ENCODE results near the gene SPTB.
A peak's percentile ranks its signal among the peaks of the same experiment; 100 is the strongest.

SPTB gene

DNA sequence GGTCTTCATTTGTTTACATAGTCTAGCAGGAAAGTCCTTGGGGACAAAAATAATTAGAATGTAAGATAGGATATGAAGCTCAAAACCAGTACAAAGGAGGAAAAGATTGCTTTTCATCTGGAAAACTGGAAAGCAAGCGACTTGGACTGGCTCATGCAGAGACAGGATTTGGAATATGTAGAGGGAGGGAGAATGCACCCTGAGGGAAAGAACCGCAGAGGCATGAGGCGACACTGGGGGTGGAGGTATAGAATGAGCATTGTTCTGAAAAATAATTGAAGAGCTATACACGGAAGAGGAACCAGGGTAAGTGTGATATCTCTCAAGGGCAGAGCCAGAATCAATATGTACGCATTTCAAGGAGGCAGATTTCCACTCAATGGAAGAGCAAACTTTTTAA is 90.0 kb downstream of the SPTB start:
- no peak for DNase-seq (ENCODE audit: low read depth)

DNA sequence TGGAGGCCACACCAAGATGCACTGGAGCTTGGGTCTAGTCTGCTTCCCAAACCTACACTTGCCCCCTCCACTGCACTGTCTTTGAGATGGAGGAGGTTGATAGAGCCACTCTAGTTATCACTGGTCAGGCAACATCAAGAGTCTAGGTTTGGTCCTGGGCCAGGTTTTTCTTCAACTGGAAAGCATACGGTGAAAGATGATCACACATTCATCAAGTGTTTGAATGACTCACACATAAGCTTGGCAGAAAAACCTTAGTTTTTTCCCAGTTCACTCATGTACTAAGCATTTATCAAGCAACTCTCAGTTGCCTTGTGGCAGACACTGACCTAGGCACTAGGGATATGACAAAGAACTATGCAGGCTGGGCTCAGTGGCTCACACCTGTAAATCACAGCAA is 91.0 kb downstream of the SPTB start:
- DNase-seq (ENCODE audit: low read depth) = peak; percentile 82

DNA sequence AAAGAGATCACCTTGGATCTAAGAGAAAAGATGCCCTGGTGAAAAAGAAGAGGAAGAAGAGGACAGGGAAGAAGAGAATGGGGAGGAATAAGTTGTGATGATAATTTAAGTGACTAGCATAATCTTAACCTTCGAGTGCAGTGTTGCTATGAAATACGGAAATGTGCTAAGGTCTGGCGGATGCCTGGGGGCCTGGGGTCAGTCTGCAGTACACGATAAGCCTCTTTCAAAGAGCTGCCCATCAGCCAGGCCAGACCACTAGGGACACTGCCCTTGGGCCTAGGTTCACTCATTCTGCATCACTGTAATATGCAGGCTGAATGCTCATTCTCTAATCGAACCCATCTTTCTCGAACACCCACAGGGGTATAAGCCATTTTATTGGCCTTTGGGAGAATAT is 92.1 kb downstream of the SPTB start:
- DNase-seq (ENCODE audit: low read depth) = no peak

DNA sequence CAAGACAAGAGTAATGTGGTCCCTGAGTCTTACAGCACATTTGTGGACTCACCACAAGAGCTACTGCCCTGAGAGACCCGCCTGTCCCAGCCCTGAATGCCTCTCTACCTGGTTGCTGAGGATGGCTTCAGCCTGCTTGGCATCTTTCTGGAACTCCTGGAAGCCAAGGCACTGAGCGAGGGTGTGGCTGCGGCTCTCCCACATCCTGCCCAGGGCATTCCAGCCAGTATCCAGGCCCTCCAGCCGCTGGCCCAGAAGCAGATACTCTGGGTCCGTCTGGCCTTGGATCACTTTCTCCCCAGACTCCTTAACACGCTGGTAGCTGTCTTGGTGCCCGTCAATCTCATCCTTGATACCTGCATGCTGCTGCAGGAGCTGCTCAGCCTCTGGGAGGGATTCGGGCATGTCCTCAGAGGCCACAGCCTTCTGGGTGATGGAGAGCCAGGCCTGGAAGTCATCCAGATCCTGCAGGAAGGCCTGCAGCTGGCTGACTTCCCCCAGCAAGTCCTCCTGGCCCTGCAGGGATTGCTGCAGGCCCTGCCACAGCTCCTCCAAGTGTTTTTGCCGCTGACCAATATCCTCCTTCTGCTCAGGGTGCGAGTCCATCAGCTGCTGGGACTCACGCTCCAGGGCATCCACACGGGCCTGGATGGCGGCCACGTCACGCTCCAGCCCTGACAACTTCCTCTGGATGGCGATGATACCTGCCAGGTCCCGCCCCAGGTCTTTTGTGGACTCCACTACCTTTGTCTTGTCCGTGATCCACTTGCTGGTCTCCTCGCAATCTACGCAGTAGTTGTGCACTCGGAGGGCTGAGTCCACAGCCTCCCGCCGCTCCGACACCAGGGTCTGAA is 93.2 kb downstream of the SPTB start:
- no peak for DNase-seq (ENCODE audit: low read depth)

DNA sequence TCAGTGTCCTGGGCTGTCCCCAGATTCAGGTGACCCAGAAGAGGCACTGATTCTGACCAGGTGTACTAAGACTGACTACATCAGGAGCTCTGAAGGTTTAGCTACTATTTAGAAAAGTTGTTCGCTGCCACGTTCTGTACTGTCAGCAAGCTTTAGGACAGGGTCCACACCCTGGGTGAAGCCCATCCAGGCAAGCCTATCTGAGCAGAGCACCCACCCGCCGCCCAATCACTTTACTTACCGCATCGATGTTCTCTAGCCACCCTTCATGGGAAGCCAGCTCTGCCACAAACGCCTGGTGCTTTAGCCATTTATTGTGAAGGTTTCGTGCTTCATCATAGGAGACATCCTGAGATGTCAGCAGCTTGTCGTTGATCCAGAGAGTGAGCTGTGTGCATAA is 95.7 kb downstream of the SPTB start:
- no peak for DNase-seq (ENCODE audit: low read depth)

DNA sequence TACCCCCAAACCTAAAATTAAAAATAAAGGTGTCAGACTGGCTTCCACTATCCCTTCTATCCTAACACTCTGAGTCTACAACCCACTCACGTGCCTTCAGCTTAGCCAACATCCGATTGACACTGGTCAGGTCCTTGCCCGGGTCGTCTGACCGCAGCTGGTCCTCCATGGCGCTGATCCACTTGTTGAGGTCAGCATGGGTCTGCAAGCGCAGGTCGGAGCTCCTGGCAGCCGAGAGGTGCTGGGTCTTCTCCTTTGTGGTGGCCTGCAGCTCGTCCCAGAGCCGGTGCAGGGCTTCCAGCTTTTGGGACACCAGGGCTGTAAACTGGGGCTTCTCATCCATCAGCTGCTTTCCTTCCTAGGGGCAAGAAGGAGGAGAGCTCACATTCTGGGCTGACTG is 97.5 kb downstream of the SPTB start:
- DNase-seq (ENCODE audit: low read depth) = no peak

DNA sequence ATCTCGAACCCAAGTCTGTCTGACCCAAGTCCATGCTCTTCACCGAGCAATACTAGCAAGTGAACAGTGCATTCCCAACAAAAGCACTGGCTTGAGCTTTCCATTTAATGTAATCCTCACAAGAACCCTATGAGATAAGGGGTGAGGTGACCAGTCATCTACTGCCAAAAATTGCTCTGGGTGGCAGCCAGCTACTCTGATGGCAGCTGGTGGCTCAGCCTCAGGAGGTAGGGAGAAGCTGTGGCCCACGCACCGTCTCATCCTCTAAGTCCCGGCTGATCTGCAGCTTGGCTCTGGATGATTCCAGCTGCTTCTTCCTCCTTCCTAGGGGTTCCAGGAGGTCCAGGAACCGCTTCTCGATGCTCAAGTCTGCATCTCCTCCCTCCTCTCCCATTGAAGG is 100.2 kb downstream of the SPTB start:
- DNase-seq (ENCODE audit: low read depth) = no peak

DNA sequence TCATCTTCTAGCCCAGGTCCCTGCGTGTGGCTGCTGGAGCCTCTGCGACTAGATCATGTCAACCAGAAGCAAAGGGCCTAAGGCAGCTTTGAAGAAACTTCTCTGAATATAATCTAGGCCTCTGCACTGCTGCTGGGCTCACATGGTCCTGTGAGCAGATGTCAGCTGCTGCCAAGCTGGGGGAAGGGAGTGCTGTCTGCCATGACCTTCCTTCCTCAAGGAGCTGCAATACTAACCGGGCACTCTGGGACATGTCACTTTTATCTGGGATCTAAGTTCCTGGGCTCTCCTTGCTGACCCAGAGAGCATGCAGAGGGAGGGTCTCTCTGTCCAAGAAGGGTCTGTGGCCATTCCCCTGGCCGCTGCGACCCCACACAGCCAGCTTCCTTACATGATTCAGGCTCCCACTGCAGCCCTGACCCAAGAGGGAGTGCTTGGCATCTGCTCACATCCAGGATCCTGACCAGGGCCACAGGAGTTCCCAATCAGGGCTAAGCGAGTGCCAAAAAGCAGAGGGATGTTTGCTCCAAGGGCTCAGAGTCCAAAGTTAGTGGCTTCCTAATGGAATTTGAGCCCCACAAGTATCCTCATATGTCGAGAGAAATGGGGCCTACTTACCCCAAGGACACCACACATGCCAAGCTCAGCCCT is 101.5 kb downstream of the SPTB start:
- DNase-seq (ENCODE audit: low read depth) = no peak

DNA sequence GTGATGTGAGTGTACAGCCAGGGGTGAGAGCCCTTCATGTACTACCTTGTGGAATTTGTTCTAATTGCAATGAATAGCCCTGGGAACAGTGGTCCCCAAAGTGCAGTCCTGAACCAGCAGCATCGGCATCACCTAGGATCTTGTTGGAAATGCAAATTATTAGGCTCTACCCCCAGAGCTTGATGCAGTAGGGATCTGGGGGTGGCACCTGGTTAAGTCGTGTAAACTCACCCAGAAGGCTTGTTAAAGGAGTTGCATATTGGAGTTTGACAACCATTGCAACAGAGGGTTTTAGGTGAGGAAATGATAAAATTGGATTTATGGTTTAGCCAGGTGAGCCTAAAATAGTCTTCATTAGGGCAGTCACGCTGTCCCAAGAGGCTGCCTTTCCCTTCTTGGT is 102.2 kb downstream of the SPTB start:
- no peak for DNase-seq (ENCODE audit: low read depth)

DNA sequence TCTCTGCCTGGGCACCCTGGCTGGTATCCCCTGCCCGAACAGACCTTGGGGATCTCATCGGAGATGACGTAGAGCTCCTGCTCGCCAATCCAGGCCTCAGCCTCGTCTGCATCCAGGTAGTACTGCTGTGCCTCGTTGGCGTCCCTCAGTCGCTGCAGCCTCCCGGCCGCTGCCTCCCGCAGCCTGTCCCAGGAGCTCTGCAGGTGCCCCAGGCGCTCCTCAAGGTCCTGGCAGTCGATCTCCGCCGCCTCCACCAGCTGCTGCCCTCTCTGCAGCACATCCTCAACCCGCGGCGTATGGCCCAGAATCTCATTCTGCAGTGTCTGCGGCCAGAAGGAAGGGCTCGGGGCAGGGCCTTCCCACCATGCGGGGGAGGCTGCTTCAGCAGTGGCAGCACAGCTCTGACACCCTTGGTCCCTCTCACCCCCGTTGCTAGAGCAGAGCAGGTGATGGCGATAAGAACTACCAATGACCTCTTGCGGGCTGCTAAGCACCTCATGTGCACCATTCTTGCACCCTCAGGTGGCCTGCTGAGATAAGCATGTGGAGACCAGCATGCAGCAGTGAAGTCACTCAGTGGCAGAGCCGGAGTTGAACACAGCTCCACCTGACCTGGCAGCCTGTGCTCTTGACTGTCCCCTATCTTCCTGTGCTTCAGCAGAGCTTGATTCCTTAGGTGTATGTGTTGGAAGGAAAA is 104.5 kb downstream of the SPTB start:
- no peak for DNase-seq (ENCODE audit: low read depth)

DNA sequence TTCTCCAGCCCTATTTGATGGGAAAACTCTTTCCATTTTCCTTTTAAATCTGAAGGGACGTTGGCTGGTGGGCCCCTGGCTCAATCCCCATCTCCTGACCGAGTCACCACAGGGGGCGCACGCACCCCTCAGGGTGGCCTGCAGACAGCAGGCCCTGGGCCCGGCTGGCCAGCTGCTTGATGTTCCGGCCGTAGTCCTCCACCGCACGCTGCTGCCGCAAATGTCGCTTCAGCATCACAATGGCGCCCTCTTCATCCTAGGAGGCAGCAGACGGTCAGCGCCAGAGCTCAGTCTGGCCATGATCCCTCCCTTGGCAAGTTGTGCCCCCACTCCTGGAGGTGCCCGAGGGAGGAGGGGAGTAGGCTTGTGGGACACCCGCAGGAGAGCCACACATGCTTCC is 105.4 kb downstream of the SPTB start:
- DNase-seq (ENCODE audit: low read depth) = no peak

DNA sequence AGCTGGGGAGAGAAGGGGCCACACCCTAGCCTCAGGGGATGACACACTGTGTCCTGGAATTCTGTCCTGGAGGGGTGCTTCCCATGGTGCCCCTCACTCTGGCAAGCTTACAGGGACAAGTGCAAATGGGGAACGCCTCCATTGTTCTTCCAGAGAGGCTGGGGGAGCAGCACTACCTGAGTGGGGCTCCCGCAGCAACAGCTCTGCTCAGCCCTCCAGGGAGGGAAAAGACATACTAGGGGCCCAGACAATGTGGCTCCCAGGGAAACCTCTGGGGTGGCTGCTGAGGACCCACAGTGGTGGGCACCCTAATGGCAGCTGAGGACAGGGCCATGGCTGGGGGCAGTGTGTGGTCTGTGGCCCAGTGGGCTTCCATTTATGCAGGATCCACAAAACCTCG is 106.1 kb downstream of the SPTB start:
- DNase-seq (ENCODE audit: low read depth) = no peak

DNA sequence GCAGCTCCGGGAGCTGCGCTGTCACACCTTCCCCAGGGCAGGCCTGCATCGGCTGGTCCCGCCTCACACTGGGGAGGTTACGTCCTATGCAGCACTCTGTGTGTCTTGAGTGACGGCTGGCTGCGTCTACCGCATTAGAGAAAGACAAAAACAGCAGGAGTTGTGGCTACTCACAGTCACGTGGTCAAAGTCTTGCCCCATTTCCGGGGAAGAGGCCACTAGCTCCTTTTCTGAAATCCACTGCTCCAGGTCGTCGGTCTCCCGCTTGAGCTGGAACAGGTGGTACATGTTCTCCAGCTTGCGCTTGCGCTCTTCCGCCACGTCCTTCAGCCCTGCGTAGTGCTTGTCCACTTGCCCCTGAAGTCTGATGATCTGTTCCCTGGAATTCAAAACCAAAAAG is 106.7 kb downstream of the SPTB start:
- no peak for DNase-seq (ENCODE audit: low read depth)

DNA sequence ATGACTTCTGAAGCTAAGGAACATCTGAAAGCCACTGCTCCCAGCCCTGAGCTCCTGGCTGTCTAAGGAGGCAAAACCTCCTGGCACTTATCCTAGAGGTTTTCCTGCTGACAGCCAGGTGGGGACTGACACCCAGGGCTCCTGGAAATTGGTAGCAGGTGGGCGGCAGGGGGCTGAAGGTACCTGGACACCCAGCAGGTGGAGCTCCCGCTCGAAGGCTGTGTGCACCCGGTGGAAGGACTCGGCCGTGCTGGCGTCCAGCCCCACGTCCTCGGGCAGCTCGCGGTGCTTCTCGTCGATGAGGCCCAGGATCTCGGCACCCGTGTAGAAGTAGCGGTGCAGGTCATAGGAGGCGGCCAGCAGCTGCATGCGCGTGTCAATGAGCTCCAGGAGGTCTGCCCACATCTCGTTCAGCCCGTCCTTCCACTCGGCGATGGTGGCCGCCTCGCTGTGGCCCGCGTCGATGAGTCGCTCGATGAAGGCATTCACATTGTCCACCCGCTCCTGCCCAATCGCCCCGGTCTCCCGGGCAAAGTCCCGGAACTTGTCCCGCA is 107.2 kb downstream of the SPTB start:
- no peak for DNase-seq (ENCODE audit: low read depth)

DNA sequence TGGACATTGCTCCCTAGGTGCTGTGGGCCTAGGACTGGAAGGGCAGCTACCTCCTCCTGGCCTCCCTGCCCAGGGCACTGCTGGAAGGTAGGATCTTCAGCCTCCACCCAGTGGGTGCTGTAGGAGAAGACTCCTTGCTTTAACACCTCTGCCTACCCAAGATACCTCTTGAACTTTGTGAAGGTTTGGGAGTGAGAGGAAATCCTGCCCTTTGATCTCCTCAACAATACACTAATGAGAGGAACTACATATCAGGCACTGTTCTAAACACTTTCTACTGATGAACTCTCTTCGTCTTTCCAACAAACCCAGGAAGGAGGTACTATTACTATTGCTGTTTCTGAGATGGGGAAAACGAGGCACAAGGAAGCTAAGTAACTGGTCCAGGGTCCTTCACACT is 108.5 kb downstream of the SPTB start:
- no peak for DNase-seq (ENCODE audit: low read depth)

DNA sequence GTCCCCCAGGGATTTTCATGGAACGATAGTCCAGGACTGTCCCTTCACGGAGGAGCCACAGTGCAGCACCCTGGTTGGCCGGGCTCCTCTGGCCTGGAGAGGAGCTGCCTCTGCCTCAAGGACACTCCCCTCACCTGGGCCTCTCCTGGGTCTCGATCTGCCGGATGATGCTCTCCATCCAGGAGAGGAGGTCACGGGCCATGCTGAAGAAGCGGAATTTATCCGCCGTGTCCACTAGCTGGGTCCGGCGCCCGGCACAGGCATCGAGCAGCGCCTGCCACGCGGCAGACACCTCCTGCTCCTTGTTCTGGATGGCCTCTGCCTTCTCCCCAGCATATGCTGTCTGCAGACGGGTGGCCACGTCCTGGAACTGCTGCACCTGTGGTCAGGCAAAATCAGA is 109.0 kb downstream of the SPTB start:
- no peak for DNase-seq (ENCODE audit: low read depth)

DNA sequence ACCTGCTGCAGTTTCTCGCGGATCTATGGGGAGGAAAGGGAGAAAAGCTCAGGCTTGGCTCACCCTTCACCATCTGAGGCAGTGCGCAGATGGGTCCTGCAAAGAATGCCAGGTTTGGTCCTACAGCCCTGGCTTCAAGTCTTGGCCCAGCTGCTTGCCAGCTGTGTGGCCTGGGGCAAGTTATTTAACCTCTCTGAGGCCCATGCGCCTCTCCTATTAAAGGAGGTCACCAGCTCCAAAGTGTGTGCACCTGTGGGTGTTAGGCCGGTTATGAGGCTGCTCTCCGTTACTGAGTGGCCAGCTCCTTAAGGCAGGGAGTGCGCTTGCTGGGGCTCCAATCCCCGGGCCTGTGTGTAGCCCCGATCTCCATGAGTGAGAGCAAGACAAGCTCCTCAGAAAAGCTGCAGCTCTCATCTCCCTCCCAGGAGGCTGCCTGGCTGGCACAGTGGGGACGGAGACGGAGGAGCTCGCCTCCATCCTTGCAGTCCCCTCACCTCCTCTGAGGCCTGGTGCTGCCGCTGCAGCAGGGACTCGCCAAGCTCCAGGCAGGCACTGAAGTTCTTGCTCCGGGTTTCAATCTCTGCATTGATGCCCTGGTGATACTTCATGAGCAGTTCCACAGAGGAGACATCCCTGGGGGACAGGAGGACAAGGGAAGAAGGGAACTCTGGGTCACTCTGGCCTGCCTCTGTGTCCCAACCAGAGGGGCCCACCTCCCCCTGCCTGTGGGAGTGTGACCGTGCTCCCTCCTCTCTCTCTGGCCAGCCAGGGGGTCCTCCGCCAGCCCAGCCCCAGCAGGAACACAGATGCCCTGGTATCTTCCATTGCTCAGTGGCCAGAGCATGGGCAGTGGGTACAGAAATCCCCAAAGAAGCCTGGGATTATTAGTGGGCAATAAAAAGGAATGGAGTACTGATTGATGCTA is 110.3 kb downstream of the SPTB start:
- no peak for DNase-seq (ENCODE audit: low read depth)

DNA sequence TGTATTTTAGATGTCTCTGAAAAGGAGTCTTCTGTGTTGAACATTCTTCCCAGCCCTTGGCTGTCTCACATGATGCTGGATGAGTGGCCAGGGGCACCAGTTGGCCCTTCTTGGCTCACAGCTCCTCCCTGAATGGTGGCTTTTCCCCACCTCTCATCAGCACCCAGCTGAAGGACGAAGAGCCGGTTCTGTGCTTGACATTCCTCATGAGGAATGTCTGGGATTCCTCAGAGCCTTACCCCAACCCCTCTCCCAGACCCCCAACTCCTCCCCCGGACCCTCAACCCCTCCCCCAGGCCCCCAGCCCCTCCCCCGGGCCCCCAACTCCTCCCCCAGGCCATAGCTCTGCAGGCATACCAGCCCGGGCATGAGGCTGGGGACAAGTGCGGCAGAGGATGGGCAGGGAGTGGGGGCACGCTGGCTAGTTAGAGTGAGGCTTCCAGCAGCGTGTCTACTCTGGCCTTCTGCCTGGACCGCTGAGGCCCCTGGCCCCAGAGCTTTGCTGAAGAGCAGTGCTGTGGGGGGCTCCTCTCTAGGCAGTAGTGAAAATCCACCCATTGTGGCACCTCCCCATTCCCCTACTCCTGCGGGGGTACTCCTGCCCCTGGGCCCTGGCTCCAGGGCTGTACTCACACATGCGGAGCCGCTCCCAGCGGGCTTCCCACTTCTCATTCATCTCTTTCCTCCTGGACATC is 111.2 kb downstream of the SPTB start:
- DNase-seq (ENCODE audit: low read depth) = no peak

DNA sequence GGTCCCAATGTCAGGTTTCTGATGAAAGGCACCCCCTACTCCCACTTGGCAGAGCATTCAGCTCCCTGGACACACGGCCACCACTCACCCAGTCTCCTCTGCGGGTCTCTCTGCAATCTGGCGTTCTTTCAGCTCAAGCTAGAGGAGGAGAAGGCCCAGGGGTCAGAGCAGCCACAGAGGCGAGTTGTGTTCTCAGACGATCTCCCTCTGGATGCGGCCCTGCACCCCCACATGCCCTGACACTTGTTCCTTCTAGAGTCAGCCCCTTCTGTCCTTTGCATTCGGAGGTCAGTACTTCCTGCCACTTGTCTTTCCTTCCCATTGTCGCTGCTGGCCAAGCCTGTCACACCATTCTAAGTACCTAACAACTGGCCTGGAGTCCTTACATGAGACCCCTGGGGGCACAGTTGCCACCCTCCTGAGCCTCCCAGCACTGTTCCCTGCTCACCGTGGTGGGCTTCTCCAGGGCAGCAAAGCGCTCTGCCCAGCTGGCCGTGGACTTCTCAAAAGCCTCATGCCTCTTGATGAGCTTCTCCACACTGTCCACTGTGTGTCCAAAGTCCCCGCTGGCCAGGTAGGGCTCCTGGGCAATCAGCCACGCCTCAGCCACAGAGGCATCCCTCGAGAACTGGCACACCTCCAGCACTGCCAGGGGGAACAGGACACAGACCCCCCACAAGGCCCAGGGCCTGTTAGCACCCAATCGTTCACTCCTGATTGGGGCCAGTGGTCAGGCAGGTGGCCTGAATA is 112.3 kb downstream of the SPTB start:
- DNase-seq (ENCODE audit: low read depth) = no peak

DNA sequence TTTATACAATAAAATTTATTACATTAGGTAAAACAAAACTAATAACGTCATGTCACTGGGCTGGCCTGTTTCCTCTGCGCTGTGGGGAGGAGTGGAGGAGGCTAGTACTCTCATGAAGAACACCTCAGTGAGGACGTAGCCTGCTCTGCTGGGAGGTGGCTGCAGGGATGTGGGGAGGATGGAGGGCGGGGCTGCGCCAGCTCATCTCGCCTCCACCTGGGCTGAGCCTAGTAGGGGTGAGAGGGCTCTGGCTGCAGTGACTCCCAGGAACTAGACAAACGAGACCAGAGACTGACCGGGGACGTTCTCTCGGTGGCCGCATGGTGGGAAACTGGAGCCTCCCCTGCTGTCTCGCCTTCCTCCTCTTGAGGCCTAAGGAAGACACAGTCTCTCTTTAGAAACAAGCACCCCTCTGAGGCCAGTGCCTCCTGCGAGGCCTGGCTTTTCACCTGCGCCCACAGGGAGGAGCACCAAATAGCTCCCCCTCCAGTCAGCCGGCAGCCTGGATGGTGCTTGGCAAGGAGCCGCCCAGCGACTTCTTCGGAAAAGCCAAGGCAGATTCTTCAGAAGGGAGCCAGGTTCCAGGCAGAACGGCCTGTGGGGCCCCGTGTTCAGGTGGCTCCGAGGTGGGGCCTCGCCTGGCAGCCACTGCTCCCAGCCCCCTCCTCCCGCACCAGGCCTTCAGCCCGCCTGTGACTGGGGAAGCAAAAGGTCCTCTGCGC is 113.1 kb downstream of the SPTB start:
- DNase-seq (ENCODE audit: low read depth) = no peak

All from fibroblast of gingiva (primary cell).